Ovary (tissue), 9 donors: ENCODE data around the gene GALNT12. TPM values are rescaled to one million over a fixed set of nuclear protein-coding genes. Genes with fewer than 3 reads are reported as not detected.

ENCODE experiments used
- DNase-seq, 5 donors: peaks; one replicate each; pipeline ENCODE4 v3.0.0-alpha.2; 2019 to 2020
- H3K27ac ChIP-seq, 2 donors: fragments of 200-600 bp; one replicate each; pipeline versions ENCODE4 v1.5.1 to v1.8.0; 2019 to 2022
- H3K27me3 ChIP-seq: fragments of 200-600 bp; one replicate; pipeline ENCODE4 v1.8.0; 2022
- H3K36me3 ChIP-seq: fragments of 200-600 bp; sonication (generic); one replicate; pipeline ENCODE4 v1.5.1; 2019
- H3K4me1 ChIP-seq: one replicate; pipeline ENCODE4 v1.8.1; 2013; ENCODE audit warnings: mild to moderate bottlenecking, moderate library complexity; ENCODE audit not compliant: insufficient read depth
- H3K4me3 ChIP-seq: fragments of 200-600 bp; sonication (generic); one replicate; pipeline ENCODE4 v1.5.1; 2017
- H3K9me3 ChIP-seq, 2 donors: fragments of 200-600 bp in 1 of 2; sonication (generic) in 1 of 2; one replicate each; pipeline versions ENCODE4 v1.5.1 to v1.8.1; 2013 to 2019; ENCODE audit warnings: mild to moderate bottlenecking in 1 of 2, moderate library complexity in 1 of 2
- EP300 ChIP-seq: sonication (generic); formaldehyde crosslinking; IDR thresholded peaks from one replicate; pipeline ENCODE4 v1.6.1; 2017; ENCODE audit warnings: antibody characterized with exemption
- POLR2A ChIP-seq: fragments of 450-650 bp; IDR thresholded peaks from one replicate; pipeline ENCODE4 v1.6.1; 2017; ENCODE audit warnings: antibody characterized with exemption, mild to moderate bottlenecking, moderate library complexity
- WGBS, 3 donors: extraction: QIAGEN DNeasy Blood & Tissue Kit in 1 of 3; methylation state at CpG; one replicate each; pipeline versions ENCODE4 v1.1.5 to v1.1.7; 2013 to 2017; 5-methylcytosine and 5-hydroxymethylcytosine counted together
- intact Hi-C, 4 donors: fragments of 100-400 bp; cut with DNase I; formaldehyde crosslinking; loops; one replicate each; pipeline versions ENCODE4 v1.11.0 to v1.15.1; 2022 to 2023
- polyA plus RNA-seq, 2 donors: library from polyadenylated mRNA; stranded (reverse); fragments of 200-250 nt in 1 of 2; fragments of 350-450 nt in 1 of 2; fragmentation: Illumina TruSeq in 1 of 2; extraction: RNeasy Lipid Tissue Mini Kit (QIAGEN cat#74804) in 1 of 2; gene quantifications; one replicate each; pipeline ENCODE4 v1.2.3, GENCODE V29; 2013 to 2014
- total RNA-seq, 7 donors: library from RNA; depleted of rRNA in 2 of 7; stranded (reverse); fragments of >200 nt in 2 of 7; fragmentation: NEBNext Ultra II Directional in 3 of 7; extraction: Animal tissue kit (Norgen Biotek cat#: 25700) in 3 of 7; gene quantifications; one replicate each; pipeline versions ENCODE4 v1.1.0 to v1.2.4, GENCODE V29; 2016 to 2023
- TF ChIP-seq, protein P1 (sequence below), 3 donors: fragments of 450-650 bp in 2 of 3; fragments of 200-600 bp in 1 of 3; IDR thresholded peaks; one replicate each; pipeline versions ENCODE4 v1.5.1 to v1.8.0; 2016 to 2022; ENCODE audit warnings: antibody characterized with exemption in 3 of 3, mild to moderate bottlenecking in 1 of 3
- donor health status: DM: no; HTN: no; CAD: no; lungs with moderate emphysema.
- donor health status: DM: no; HTN: no; CAD: no.
- donor health status: Bipolar disorder and iron deficiency.
- donor health status: DM: yes; HTN: yes; CAD: no.
- donor health status: DM: no; HTN: no; CAD: no.
- donor health status: DM: yes; HTN: yes; CAD: no.

GALNT12 gene
- total and polyA plus RNA-seq, 9 donors, result 0.23 to 7.0 (median 1.4) TPM

DNA sequence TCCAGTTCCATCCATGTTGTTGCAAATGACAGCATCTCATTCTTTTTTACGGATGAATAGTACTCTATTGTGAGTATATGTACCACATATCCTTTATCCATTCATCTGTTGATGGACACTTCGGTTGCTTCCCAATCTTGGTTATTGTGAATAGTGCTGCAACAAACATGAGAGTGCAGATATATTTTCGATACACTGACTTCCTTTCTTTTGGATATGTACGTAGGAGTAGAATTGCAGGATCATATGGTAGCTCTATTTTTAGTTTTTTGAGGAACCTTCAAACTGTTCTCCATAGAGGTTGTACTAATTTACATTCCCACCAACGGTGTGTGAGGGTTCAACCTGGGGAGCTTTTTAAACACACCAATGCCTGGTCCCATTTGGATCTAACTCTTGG, 22.3 kb downstream of the GALNT12 start:
- no peaks in the 10 kb centered on the region for H3K36me3 ChIP-seq
- H3K27ac ChIP-seq, result no peak overlapping the region
- 77 to 83% (median 79%) methylated on average over 5 of the region's 5 CpGs for WGBS, 3 donors
- no peaks in the 10 kb centered on the region for H3K27me3 ChIP-seq
- intact Hi-C loops, result no loop called here
- no peak for DNase-seq
- TF ChIP-seq POLR2A, result no peak
- no peak for TF ChIP-seq EP300
- TF ChIP-seq, protein P1, sequence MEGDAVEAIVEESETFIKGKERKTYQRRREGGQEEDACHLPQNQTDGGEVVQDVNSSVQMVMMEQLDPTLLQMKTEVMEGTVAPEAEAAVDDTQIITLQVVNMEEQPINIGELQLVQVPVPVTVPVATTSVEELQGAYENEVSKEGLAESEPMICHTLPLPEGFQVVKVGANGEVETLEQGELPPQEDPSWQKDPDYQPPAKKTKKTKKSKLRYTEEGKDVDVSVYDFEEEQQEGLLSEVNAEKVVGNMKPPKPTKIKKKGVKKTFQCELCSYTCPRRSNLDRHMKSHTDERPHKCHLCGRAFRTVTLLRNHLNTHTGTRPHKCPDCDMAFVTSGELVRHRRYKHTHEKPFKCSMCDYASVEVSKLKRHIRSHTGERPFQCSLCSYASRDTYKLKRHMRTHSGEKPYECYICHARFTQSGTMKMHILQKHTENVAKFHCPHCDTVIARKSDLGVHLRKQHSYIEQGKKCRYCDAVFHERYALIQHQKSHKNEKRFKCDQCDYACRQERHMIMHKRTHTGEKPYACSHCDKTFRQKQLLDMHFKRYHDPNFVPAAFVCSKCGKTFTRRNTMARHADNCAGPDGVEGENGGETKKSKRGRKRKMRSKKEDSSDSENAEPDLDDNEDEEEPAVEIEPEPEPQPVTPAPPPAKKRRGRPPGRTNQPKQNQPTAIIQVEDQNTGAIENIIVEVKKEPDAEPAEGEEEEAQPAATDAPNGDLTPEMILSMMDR (IDR thresholded peaks at IDR 0.05), result no peak
- no peaks in the 10 kb centered on the region for H3K4me1 ChIP-seq
- H3K9me3 ChIP-seq, result no peaks in the 10 kb centered on the region
- H3K4me3 ChIP-seq, result no peak overlapping the region

DNA sequence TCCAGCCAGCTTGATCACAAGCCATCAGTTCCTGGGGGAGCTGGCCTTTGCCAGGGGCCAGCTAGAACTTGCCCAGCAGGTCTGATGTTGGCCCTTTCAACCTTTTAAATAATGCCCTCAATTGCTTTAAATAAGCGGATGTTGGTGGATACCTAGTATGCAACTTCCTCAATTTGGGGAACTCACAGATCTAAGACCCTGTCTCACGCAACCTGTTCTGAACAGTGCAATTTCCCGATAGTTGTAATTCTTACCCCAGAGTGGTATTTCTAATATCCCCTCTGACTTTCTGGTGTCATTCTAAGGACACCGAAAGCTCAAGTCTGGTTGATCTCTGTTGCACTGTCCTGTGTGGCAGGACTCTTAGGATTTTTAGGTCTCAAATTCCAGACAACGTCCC, 23.1 kb downstream of the GALNT12 start:
- Histone ChIP-seq H3K27me3 (no peaks in the 10 kb centered on the region), H3K9me3 (no peaks in the 10 kb centered on the region), H3K4me1 (no peaks in the 10 kb centered on the region), H3K27ac (no peak overlapping the region), H3K36me3 (no peaks in the 10 kb centered on the region), H3K4me3 (no peak overlapping the region)
- WGBS, 3 donors, result 95 to 97% (median 96%) methylated on average over 5 of the region's 5 CpGs
- TF ChIP-seq POLR2A, result no peak
- no peak for TF ChIP-seq EP300
- TF ChIP-seq, protein P1 (IDR thresholded peaks at IDR 0.05), result no peak
- DNase-seq, result no peak
- intact Hi-C loops, result no loop called here

DNA sequence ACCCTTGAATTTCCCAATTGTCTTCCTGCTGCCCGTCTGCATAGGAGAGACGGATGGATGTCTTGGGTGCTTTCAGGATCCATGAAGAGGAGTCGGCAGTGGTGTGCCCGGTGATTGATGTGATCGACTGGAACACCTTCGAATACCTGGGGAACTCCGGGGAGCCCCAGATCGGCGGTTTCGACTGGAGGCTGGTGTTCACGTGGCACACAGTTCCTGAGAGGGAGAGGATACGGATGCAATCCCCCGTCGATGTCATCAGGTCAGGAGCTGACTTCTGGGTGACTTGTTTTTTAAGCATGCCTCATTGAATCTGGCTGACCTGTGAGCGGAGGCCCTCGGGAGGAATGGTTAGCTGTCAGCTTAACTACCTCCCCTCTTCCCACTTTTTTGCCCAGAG, 24.2 kb downstream of the GALNT12 start:
- WGBS, 3 donors, result 82 to 89% (median 85%) methylated on average over 16 of the region's 16 CpGs
- DNase-seq, result no peak
- intact Hi-C loops, result loop anchor here in 1 of 4 donors (2.0 kb wide), 1 partner anchor 19 kb away; no protein-coding TSS in a partner anchor
- Histone ChIP-seq H3K4me1 (no peaks in the 10 kb centered on the region), H3K9me3 (no peaks in the 10 kb centered on the region), H3K36me3 (no peaks in the 10 kb centered on the region), H3K27ac (no peak overlapping the region), H3K27me3 (no peaks in the 10 kb centered on the region), H3K4me3 (no peak overlapping the region)
- TF ChIP-seq EP300, result no peak
- TF ChIP-seq, protein P1 (IDR thresholded peaks at IDR 0.05), result no peak
- TF ChIP-seq POLR2A, result no peak

DNA sequence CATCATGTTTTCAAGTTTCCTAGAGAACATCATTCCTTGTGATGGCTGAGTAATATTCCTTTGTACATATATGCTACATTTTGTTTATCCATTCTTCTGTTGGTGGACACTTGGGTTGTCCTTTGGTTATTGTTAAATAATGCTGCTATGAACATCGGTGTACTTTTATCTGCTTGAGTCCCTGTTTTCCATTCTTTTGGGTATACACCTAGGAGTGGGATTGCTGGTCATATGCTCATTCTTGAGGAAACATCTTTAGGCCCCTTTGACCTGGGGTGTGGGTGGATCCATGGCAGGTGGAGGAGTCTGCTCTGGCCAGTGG, 25.3 kb downstream of the GALNT12 start:
- intact Hi-C loops, result loop anchor here in 1 of 4 donors (2.0 kb wide), 1 partner anchor 20 kb away; no protein-coding TSS in a partner anchor
- Histone ChIP-seq H3K9me3 (no peaks in the 10 kb centered on the region), H3K27me3 (no peaks in the 10 kb centered on the region), H3K36me3 (no peaks in the 10 kb centered on the region), H3K4me1 (no peaks in the 10 kb centered on the region), H3K27ac (no peak overlapping the region), H3K4me3 (no peak overlapping the region)
- no peak for TF ChIP-seq EP300
- no peak for TF ChIP-seq POLR2A
- TF ChIP-seq, protein P1 (IDR thresholded peaks at IDR 0.05), result no peak
- DNase-seq, result no peak
- 94 to 100% (median 97%) methylated on average over 1 of the region's 1 CpG for WGBS, 3 donors
